IPS-18c (cell line): ENCODE results near the gene MESP1.
"Not testable (repeated sequence)": the region's sequence is repeated elsewhere in the genome, so short reads cannot be mapped to it uniquely, and the experiment has no call there.

Source experiments
- H3K4me3 ChIP-seq: 2 replicates; pipeline ENCODE4 v1.7.0; 2013; ENCODE audit warnings: low read depth, mild to moderate bottlenecking, low read length, moderate library complexity; ENCODE audit not compliant: insufficient read depth
- H3K9me3 ChIP-seq: one replicate; pipeline ENCODE4 v1.6.1; 2013; ENCODE audit warnings: mild to moderate bottlenecking, low read length, moderate library complexity; ENCODE audit not compliant: control insufficient read depth, insufficient read depth

Gene MESP1, protein sequence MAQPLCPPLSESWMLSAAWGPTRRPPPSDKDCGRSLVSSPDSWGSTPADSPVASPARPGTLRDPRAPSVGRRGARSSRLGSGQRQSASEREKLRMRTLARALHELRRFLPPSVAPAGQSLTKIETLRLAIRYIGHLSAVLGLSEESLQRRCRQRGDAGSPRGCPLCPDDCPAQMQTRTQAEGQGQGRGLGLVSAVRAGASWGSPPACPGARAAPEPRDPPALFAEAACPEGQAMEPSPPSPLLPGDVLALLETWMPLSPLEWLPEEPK

DNA sequence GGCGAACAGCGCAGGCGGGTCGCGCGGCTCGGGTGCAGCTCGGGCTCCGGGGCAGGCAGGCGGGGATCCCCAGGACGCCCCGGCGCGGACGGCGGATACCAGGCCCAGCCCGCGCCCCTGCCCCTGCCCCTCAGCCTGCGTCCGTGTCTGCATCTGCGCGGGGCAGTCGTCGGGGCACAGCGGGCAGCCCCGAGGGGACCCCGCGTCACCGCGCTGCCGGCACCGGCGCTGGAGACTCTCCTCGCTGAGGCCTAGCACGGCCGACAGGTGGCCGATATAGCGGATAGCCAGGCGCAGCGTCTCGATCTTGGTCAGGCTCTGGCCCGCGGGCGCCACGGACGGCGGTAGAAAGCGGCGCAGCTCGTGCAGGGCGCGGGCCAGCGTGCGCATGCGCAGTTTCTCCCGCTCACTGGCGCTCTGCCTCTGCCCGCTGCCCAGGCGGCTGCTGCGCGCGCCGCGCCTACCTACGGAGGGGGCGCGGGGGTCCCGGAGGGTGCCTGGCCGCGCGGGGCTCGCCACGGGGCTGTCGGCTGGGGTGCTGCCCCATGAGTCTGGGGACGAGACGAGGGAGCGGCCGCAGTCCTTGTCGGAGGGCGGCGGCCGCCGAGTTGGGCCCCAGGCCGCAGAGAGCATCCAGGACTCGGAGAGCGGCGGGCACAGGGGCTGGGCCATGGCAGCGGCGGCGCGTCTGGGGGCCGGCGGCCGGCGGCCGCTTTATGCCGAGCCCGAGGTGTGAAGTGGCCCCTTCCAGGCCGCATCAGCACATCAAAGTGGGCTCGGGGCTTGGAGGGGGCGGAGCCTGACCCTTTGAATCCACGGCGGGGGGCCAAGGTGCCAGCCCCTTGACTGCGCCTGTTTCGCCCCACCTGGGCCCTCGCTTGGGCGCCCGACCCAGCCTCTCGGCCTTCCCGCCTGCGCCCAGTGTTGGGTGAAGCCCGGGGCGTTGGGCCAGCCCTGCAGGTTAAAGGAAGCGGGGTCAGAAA lies at the start of gene MESP1:
MESP1 (minus strand) TSS at position 690 of the 983 bp plus-strand sequence; CDS start at position 672, 18 bp downstream.
- peaks cover 3% of the 10 kb centered on the region for H3K9me3 ChIP-seq
- peak within 1 kb of the TSS; percentile 55 for H3K4me3 ChIP-seq

DNA sequence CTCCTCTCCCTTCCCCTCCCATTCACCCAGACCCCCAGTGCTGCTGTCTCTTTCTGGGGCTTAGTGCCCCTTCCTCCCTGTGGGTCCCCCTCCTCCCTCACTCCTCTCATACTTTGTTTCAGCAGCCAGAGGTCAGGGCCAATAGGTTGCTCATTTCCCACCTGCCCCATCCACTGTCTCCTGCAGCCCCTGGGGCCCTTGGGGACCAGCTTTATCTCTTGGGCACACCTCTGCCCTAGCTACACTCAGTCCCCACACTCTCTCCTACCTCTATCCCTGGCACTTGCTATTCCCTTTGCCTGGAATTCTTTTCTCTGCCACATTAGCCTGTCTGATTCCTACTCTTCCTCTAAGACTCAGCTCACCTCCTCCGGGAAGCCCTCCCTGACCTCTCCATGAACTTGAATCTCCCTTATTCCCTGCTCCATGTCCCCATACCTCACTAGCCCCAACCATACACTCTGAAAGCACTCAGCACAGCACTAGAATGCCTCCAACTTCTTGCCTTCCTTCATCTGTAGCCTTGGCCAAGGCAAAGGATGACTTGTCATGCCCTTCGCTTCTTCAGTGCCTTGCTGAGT lies 49.0 kb upstream of the MESP1 start:
- H3K4me3 ChIP-seq: no peak overlapping the region

DNA sequence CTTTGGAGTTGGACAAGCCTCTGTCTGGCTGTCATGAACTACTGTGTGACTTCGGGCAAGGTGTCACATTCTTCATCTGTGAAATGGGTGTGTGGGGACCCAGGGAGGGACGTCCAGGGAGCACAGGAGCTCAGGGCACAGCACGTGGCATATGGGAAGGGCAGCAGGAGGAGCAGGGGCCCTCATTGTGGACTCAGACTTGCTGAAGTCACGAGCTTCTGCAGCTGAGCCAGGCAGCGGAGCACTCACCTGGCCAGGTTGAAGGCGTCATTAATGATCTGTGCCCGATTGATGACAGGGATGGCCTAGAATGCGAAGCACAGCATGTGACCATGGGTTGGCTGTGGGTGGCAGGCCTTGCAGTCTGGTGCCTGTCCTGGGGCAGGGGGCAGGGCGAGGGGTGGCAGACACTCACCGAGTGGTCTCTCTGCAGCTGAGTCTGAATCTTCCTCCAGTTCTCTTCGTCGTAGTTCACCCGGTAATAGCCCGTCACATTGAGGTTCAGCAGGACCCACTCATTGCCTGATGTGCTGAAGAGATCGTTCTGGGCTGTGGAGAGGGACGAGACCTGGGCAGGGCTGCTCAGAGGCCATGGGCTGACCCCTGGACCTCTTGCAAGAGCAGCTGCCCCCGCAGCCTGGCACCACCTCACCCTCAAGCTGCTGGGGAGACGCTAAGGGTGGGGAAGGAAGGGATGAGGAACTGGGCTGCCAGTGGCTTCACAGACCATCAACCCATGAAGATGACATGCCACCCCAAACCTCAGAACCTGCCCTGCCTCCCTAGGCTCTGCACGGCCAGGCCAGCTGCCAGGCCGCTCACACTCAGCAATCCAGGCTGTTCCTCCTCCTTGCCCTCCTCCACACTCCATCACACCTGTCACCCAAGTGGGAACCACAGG lies 48.2 kb upstream of the MESP1 start:
- Histone ChIP-seq H3K9me3 (peaks cover 4% of the 10 kb centered on the region), H3K4me3 (no peak overlapping the region)

More for the DNA sequence above, 49.0 kb upstream of the MESP1 start:
- H3K9me3 ChIP-seq: peaks cover 4% of the 10 kb centered on the region

DNA sequence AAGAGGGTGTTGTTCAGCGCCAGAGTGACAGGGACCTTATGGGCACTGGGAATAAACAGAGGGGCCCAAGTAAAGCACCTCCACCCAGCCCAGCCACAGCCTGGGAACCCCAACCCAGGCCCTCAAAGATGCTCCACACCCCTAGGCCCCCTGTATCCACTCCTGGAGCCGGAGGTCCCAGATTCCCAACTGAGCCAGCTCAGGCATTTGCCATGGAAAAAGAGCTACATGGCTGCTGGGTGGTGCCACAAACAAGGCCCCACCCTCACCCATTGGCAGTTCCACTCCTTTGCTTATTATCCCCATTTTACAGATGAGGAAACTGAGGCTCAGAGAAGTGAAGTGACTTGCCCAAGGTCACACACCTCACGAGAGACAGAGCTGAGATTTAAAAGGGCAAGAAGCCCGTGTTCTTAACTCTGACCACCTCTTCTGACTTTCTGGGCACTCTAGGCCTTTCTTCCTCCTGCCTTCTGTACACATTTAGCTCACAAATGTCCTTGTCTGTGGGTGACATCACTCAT lies 46.7 kb upstream of the MESP1 start:
- no peak overlapping the region for H3K4me3 ChIP-seq
- H3K9me3 ChIP-seq: peaks cover 4% of the 10 kb centered on the region

DNA sequence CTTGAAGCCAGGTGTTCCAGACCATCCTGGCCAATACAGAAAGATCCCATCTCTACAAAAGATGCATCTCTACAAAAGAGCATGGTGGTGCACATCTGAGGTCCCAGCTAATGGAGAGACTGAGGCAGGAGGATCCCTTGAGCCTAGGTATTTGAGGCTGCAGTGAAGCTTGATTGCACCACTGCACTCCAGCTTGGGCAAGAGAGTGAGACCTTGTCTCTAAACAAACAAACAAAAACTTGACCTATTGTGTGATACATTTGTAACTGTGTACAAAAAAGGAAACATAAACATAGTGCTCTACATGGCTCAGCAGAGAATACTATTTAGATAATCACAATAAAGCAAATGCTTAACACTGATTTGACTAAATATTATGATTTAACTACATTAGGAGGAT lies 44.9 kb upstream of the MESP1 start:
- peaks cover 4% of the 10 kb centered on the region for H3K9me3 ChIP-seq
- H3K4me3 ChIP-seq: no peak overlapping the region

DNA sequence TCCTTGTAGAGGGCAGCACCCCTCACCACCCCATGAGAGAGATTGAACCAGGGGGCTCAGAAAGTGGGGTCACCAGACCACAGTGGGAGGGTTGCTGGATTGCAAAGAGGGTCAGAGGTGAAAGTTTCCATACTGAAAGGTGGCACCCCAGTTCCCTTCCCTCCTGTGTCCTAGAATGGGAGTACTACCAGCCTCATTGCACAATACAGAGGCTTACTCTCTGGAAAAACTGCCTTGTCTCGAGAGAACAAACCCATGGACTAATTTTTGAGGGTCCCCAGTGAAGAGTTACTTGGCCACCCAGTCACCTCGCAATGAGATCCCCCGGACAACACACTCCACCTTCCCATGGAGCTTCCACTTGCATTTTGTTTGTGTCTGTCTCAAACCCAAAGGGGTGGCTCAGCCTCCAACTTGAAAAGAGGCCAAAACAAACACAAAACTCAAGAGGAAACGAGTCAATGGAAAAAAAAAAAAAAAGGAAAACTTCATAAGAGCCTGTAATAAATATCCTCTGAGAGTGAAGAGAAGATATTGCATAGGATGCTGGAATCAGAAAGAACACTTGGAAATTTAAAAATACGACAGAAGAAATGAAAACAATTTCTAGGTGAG lies 43.7 kb upstream of the MESP1 start:
- Histone ChIP-seq H3K9me3 (peaks cover 4% of the 10 kb centered on the region), H3K4me3 (no peak overlapping the region)

DNA sequence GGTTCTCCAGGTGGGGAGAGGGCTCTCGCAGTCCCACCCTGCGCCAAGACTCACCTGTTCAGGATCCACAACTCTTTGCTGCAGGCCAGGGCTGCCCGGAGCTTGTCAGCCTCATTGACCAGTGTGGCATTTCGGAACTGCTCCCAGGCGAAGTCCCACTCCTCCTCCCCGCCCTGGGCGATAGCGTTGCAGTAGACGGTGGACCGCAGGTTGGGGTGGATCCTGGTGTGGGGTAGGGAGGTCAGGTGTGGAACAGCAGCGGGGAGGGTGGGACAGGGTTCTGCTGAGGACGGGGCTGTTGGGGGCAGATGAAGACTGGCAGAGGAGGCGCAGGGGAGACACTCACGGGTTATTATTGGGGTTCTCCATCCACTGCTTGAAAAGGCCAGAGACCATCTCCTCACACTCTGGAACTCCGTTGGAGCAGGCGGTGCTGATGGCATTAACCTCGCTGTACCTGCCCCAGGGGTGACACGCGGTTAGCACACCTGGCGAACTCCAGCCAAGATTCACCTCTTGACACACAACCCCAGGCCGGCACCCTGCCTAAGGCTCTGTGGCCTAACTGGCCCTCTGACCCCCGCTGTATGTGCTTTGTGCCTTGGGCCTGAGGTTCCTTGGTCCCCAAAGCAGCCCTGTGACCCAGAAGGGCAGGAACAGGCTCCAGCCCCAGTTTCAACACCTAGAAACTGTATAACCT lies 41.2 kb upstream of the MESP1 start:
- no peak overlapping the region for H3K4me3 ChIP-seq
- no peaks in the 10 kb centered on the region for H3K9me3 ChIP-seq

DNA sequence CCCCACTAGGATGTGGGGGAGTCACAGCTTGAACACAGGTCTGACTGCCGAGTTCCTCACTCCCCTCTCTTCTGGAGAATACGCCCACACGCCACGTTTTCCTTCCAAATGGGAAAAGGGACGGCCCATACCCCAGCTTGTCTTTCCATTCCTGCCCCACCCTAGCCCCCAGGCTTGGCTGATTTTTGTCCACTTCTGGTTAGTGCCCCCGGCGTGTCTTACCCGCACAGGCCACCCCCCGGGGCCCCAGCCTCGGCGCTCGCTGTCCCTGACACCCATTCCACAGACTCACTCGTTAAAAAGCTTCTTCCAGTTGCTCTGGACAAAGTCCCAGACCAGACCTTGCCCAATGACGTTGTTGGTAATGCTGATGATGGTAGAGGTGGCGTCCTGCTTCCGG lies 39.6 kb upstream of the MESP1 start:
- Histone ChIP-seq H3K9me3 (no peaks in the 10 kb centered on the region), H3K4me3 (no peak overlapping the region)

DNA sequence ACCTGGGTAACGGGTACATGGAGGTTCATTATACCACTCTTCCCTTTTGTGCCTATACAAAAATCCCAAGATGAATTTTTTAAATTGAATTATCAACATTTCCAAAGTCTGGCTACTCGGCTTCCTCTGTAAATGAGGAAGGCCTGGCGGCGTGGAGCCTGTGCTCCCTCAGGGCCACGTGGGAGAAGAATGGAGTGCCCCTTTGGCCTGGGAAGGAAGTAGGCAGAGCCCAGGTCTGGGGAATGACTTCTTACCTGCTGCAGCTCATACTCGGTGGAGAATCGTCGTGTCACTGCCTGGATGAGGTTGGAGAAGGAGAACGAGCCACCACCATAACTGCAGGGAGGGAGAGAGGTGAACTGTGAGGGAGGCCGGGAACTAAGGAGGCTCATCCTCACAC lies 39.2 kb upstream of the MESP1 start:
- H3K9me3 ChIP-seq: no peaks in the 10 kb centered on the region
- H3K4me3 ChIP-seq: no peak overlapping the region

DNA sequence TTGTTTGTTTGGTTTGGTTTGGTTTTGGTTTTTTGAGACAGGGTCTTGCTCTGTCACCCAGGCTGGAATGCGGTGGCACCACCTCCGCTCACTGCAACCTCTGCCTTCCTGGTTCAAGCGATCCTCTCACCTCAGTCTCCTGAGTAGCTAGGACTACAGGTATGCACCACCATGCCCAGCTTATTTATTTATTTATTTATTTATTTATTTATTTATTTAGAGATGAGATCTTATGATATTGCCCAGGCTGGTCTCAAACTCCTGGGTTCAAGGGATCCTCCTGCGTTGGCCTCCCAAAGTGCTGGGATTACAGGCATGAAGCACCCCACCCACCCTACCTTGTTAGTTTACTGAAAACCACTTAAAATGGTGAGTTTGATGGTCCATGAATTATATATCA lies 37.5 kb upstream of the MESP1 start:
- H3K9me3 ChIP-seq, H3K4me3 ChIP-seq: not testable (repeated sequence)

DNA sequence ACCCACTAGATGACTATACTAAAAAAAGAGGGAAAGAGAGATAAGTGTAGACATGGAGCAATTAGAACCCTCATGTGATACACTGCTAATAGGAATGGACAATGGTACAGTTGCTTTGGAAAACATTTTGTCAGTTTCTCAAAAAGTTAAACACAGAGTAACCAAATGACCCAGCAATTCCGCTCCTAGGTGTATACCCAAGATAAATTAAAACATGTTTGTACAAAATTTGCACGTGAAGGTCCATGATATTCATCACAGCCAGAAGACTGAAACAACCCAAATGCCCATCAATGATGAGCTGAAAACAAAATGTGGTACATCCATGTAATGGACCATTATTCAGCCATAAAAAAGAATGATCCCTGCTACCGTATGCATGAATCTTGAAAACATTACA lies 36.9 kb upstream of the MESP1 start:
- Histone ChIP-seq H3K9me3 (no peaks in the 10 kb centered on the region), H3K4me3 (no peak overlapping the region)

DNA sequence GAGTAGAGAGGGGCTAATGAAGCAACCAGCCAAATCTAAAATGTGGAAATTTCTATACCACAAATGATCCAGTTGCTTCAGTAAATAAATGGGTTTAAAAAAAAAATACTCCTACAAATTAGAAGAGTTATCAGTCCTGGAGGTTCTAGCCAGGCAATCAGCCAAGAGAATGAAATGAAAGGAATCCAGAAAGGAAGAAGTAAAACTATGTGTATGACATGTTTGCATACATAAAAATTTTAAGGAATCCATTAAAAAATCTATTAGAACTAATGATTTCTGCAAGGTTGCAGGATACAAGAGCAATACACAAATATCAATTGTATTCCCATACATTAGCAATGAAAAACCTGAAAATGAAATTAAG lies 34.7 kb upstream of the MESP1 start:
- no peak overlapping the region for H3K4me3 ChIP-seq
- no peaks in the 10 kb centered on the region for H3K9me3 ChIP-seq

DNA sequence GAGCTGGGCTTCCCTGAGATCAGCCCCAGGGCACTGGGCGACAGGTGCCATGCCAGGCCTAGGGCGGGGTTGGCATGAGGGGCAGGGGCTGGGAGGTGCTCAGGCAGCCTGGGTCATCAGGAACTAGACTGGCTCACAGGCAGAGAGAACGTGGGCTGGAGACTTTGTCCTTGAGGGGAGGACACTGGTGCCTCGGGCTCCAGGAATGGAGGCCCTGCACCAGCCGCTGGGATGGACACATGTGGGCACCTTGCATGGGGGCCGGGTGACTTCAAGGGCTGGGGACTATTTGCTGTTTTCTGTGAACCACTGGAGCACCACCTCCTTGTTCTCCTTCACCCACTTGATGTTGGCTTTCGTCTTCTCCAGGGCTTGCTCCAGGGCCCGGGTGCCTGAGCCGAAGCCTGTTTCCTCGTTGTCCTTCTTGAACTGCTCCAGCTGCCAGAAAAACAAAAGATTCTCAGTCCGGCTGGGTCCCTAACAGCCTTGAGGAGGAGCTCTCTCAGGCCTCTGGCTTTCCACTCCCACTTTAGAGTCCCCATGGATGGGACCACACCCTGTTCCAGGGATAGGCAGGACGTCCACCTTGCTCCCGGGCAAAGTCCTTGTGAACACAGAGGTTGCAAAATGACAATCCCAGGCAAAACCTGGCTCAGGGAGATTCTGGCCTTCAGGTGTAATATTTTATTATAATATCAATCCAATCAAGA lies 34.2 kb upstream of the MESP1 start:
- no peaks in the 10 kb centered on the region for H3K9me3 ChIP-seq

DNA sequence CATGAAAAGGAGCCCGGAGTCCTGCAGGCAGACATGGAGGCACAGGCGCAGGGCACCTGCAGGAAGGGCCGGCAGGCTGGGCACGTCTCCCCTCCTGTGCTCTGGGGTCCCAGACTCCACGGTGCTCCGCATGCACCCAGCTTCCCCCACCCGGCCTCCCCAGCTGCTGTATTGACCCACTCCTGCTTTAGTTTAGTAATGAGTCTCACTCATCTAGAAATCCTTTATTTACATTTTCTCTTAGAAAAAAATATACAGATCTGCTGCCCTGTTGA lies 33.6 kb upstream of the MESP1 start:
- Histone ChIP-seq H3K9me3 (no peaks in the 10 kb centered on the region), H3K4me3 (no peak overlapping the region)

More for the DNA sequence above, 34.2 kb upstream of the MESP1 start:
- H3K4me3 ChIP-seq: no peak overlapping the region

DNA sequence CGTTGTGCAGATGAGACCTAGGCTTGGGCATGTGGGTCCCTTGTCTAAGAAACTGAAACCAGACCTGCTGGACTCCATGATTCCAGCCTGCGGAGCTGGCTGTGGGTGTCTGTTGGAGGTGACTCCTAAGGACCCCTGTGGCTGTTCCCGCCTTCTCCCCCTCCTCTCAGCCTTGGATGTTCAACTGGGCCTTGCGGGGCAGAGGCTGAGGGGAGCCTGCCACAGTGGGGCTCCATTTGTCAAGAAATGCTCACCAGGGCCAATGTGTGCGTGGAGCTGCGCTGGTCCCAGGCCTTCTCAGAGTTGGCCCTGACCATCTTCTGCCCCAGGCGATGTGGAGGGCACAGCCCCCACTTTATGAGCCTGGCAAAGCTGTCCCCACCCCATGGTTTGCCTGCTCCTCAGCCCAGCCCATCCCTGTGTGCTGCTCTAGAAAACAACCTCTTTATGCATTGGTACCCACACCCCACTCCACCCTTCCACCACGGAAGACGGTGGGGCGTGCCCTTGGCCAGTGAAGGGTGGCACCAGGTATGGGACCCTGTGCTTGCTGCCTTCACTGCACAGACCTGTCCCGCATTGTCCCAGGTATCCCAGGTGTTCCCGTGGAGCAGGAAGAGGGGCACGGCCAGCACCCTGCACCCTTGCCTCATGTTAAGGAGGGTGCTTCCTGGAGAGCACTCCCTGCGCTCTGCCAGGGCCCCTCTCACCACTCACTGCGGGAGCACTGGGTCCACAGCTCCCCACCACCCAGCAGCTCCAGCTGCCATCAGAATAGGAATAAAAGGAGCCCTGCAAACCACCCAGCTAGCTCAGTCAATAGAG lies 33.0 kb upstream of the MESP1 start:
- no peak overlapping the region for H3K4me3 ChIP-seq
- H3K9me3 ChIP-seq: no peaks in the 10 kb centered on the region
